ENCODE results near the gene ASXL2.
"Not testable (repeated sequence)": the region's sequence is repeated elsewhere in the genome, so short reads cannot be mapped to it uniquely, and the experiment has no call there.

The ASXL2 gene

DNA sequence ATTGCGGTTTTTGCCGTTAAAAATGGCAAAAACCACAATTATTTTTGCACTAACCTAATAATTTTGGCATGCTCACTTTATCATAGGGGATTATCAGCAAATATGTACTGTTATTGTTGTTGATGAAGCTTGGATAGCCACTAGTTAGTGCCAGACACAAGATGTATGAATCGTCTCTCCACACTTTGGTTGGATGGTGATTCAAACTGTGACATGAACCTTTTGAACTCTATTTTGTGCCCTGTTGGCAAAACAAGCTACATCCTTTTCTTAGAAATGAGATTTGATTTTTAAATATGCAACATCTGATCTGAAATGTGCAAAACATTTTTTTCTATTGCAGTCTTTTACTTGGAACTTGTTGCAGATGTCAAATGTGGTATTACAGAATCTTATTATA is 156.1 kb downstream of the ASXL2 start:
- H3K36me3 ChIP-seq (ENCODE audit: insufficient read depth, low read length), result no peaks in the 10 kb centered on the region
- H3K9me3 ChIP-seq (ENCODE audit: low read length), result no peaks in the 10 kb centered on the region
- H3K4me3 ChIP-seq (ENCODE audit: low read depth in 1 of 2, low read length in 2 of 2), result no peak overlapping the region
- H3K4me1 ChIP-seq (ENCODE audit: insufficient read depth, low read length), result no peaks in the 10 kb centered on the region
- peaks cover 0 to 5% of the 10 kb centered on the region in 2 donors for H3K27me3 ChIP-seq (ENCODE audit: control insufficient read depth in 1 of 2, insufficient read depth in 2 of 2, low read length in 2 of 2)
- H3K27ac ChIP-seq (ENCODE audit: low read depth, low read length), result no peak overlapping the region
- H3K9ac ChIP-seq (ENCODE audit: low read length), result no peak overlapping the region

- no peak overlapping the region for H3K9ac ChIP-seq (ENCODE audit: low read length)
- H3K9me3 ChIP-seq (ENCODE audit: low read length), result no peaks in the 10 kb centered on the region
- H3K4me1 ChIP-seq (ENCODE audit: insufficient read depth, low read length), result no peaks in the 10 kb centered on the region
- H3K36me3 ChIP-seq (ENCODE audit: insufficient read depth, low read length), result no peaks in the 10 kb centered on the region
- H3K27ac ChIP-seq (ENCODE audit: low read depth, low read length), result no peak overlapping the region
- H3K4me3 ChIP-seq (ENCODE audit: low read depth in 1 of 2, low read length in 2 of 2), result no peak overlapping the region
- H3K27me3 ChIP-seq (ENCODE audit: control insufficient read depth in 1 of 2, insufficient read depth in 2 of 2, low read length in 2 of 2), result no peaks in the 10 kb centered on the region
Measured at GRCh38 chr2:25720575-25720974, 157.7 kb downstream of the ASXL2 start.

GRCh38 chr2:25714740-25715139 is 163.5 kb downstream of the ASXL2 start:
- Histone ChIP-seq H3K27ac (ENCODE audit: low read depth, low read length) (no peak overlapping the region), H3K9me3 (ENCODE audit: low read length) (no peaks in the 10 kb centered on the region), H3K27me3 (ENCODE audit: control insufficient read depth in 1 of 2, insufficient read depth in 2 of 2, low read length in 2 of 2) (no peaks in the 10 kb centered on the region), H3K36me3 (ENCODE audit: insufficient read depth, low read length) (no peaks in the 10 kb centered on the region), H3K9ac (ENCODE audit: low read length) (no peak overlapping the region), H3K4me3 (ENCODE audit: low read depth in 1 of 2, low read length in 2 of 2) (no peak overlapping the region), H3K4me1 (ENCODE audit: insufficient read depth, low read length) (no peaks in the 10 kb centered on the region)

DNA sequence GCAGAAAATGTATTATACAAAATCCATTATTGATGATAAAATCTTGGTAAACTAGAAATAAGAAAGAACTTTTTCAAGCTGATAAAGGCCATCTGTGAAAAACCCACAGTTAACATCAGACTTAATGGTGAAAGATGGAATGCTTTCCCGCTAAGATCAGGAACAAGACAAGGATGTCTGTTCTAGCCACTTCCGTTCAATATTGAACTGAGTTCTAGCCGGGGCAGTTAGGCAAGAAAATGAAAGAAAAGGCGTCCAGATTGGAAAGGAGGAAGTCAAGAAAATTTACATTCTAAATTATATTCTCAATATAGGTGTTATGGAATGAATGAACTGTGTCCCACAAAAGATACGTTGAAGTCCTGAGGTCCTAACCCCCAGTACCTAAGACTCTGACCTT is 165.8 kb downstream of the ASXL2 start:
- no peaks in the 10 kb centered on the region for H3K4me1 ChIP-seq (ENCODE audit: insufficient read depth, low read length)

GRCh38 chr2:25711675-25712354 is 166.5 kb downstream of the ASXL2 start:
- Histone ChIP-seq H3K4me3 (ENCODE audit: low read depth in 1 of 2, low read length in 2 of 2) (no peak overlapping the region), H3K9me3 (ENCODE audit: low read length) (no peaks in the 10 kb centered on the region), H3K27ac (ENCODE audit: low read depth, low read length) (no peak overlapping the region), H3K27me3 (ENCODE audit: control insufficient read depth in 1 of 2, insufficient read depth in 2 of 2, low read length in 2 of 2) (no peaks in the 10 kb centered on the region), H3K36me3 (ENCODE audit: insufficient read depth, low read length) (no peaks in the 10 kb centered on the region), H3K9ac (ENCODE audit: low read length) (no peak overlapping the region), H3K4me1 (ENCODE audit: insufficient read depth, low read length) (no peaks in the 10 kb centered on the region)

More for the DNA sequence above, 165.8 kb downstream of the ASXL2 start:
- H3K27ac ChIP-seq (ENCODE audit: low read depth, low read length), result no peak overlapping the region
- no peaks in the 10 kb centered on the region for H3K27me3 ChIP-seq (ENCODE audit: control insufficient read depth in 1 of 2, insufficient read depth in 2 of 2, low read length in 2 of 2)
- H3K36me3 ChIP-seq (ENCODE audit: insufficient read depth, low read length), result no peaks in the 10 kb centered on the region
- H3K4me3 ChIP-seq (ENCODE audit: low read depth in 1 of 2, low read length in 2 of 2), result no peak overlapping the region
- H3K9ac ChIP-seq (ENCODE audit: low read length), result no peak overlapping the region
- H3K9me3 ChIP-seq (ENCODE audit: low read length), result no peaks in the 10 kb centered on the region

DNA sequence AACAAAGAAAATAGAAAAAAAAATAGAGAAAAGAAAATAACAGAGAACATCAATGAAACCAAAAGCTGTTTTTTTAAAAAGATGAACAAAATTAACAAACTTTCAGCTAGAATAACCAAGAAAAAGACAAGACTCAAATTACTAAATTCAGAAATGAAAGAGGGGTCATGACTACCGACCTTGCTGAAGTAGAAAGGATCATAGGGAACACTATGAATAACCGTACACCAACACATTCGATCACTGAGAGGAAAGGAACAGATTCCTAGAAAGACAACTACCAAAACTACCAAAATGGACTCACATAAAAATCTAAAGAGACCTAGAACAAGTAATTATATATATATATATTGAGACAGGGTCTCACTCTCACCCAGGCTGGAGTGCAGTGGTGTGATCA is 167.5 kb downstream of the ASXL2 start:
- Histone ChIP-seq H3K9ac (ENCODE audit: low read length) (no peak overlapping the region), H3K9me3 (ENCODE audit: low read length) (no peaks in the 10 kb centered on the region), H3K4me1 (ENCODE audit: insufficient read depth, low read length) (no peaks in the 10 kb centered on the region), H3K4me3 (ENCODE audit: low read depth in 1 of 2, low read length in 2 of 2) (no peak overlapping the region), H3K27ac (ENCODE audit: low read depth, low read length) (no peak overlapping the region), H3K27me3 (ENCODE audit: control insufficient read depth in 1 of 2, insufficient read depth in 2 of 2, low read length in 2 of 2) (no peaks in the 10 kb centered on the region), H3K36me3 (ENCODE audit: insufficient read depth, low read length) (no peaks in the 10 kb centered on the region)

- Histone ChIP-seq H3K4me1 (ENCODE audit: insufficient read depth, low read length) (no peaks in the 10 kb centered on the region), H3K36me3 (ENCODE audit: insufficient read depth, low read length) (no peaks in the 10 kb centered on the region), H3K9me3 (ENCODE audit: low read length) (no peaks in the 10 kb centered on the region), H3K9ac (ENCODE audit: low read length) (no peak overlapping the region), H3K4me3 (ENCODE audit: low read depth in 1 of 2, low read length in 2 of 2) (no peak overlapping the region), H3K27me3 (ENCODE audit: control insufficient read depth in 1 of 2, insufficient read depth in 2 of 2, low read length in 2 of 2) (no peaks in the 10 kb centered on the region), H3K27ac (ENCODE audit: low read depth, low read length) (no peak overlapping the region)
Measured at GRCh38 chr2:25709349-25709748, 168.9 kb downstream of the ASXL2 start.

DNA sequence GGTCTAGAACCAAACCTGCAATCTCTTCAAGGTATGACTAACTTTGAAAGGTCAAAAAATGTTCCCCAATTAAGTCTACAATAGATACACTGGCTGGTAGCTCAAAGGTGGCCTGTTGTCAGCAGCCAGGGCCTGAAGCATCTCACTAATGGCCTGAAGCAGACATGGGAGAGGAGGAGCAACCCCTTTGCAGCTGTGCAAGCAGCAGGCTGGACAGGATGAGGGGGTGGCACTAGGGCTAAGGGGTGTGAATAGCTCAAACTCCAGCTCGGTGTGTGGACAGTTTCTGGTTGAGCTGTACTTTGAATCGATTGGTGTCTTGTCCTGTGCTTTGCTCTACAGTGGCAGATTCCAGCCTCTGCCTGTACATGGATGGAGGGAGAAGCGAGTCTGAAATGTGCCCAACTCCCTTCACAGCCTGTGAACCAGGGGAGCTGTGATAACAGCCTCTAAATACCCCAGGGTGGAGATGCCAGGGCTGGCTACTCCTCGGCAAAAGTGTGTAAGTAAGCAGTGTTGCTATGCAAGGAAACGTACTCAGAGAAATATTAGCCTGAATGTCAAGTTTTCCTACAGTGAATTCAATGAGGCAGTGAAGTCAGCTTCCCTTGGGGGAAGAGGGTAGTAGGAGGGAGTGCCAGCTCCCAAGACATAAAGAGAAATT is 170.2 kb downstream of the ASXL2 start:
- no peak overlapping the region for H3K9ac ChIP-seq (ENCODE audit: low read length)
- no peak overlapping the region for H3K4me3 ChIP-seq (ENCODE audit: low read depth in 1 of 2, low read length in 2 of 2)
- no peaks in the 10 kb centered on the region for H3K36me3 ChIP-seq (ENCODE audit: insufficient read depth, low read length)
- H3K4me1 ChIP-seq (ENCODE audit: insufficient read depth, low read length), result no peaks in the 10 kb centered on the region
- H3K27me3 ChIP-seq (ENCODE audit: control insufficient read depth in 1 of 2, insufficient read depth in 2 of 2, low read length in 2 of 2), result no peaks in the 10 kb centered on the region
- H3K9me3 ChIP-seq (ENCODE audit: low read length), result no peaks in the 10 kb centered on the region
- no peak overlapping the region for H3K27ac ChIP-seq (ENCODE audit: low read depth, low read length)

- not testable (repeated sequence) for H3K4me1 ChIP-seq (ENCODE audit: insufficient read depth, low read length); H3K9me3 ChIP-seq (ENCODE audit: low read length); H3K36me3 ChIP-seq (ENCODE audit: insufficient read depth, low read length); H3K9ac ChIP-seq (ENCODE audit: low read length); H3K27ac ChIP-seq (ENCODE audit: low read depth, low read length); H3K27me3 ChIP-seq (ENCODE audit: control insufficient read depth in 1 of 2, insufficient read depth in 2 of 2, low read length in 2 of 2); H3K4me3 ChIP-seq (ENCODE audit: low read depth in 1 of 2, low read length in 2 of 2)
Measured at GRCh38 chr2:25705575-25705974, 172.7 kb downstream of the ASXL2 start.

DNA sequence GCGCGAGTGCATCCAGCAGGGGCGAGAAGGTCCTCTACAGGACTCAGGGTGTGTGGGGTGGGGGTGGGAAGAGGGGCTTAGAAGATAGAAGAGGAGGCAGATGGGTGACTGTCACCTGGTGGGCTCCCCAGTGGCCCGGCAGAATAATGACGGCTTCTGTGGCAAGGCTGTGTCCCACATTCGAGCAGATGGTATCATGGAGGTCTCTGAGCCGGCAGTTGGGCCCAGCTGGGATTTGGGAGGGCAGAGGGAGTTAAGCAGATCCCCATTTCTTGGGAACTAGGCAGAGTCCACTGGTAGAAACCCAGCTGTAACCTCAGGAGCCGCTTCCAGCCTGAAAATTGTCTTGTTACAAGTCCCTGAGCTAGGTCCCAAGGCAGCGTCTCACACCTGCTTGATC is 176.5 kb downstream of the ASXL2 start:
- no peak overlapping the region for H3K9ac ChIP-seq (ENCODE audit: low read length)

GRCh38 chr2:25700221-25700660 is 178.0 kb downstream of the ASXL2 start:
- Histone ChIP-seq H3K27ac (ENCODE audit: low read depth, low read length) (no peak overlapping the region), H3K36me3 (ENCODE audit: insufficient read depth, low read length) (no peaks in the 10 kb centered on the region), H3K4me3 (ENCODE audit: low read depth in 1 of 2, low read length in 2 of 2) (no peak overlapping the region), H3K9me3 (ENCODE audit: low read length) (no peaks in the 10 kb centered on the region), H3K4me1 (ENCODE audit: insufficient read depth, low read length) (no peaks in the 10 kb centered on the region), H3K9ac (ENCODE audit: low read length) (no peak overlapping the region), H3K27me3 (ENCODE audit: control insufficient read depth in 1 of 2, insufficient read depth in 2 of 2, low read length in 2 of 2) (no peaks in the 10 kb centered on the region)

More for the DNA sequence above, 176.5 kb downstream of the ASXL2 start:
- Histone ChIP-seq H3K36me3 (ENCODE audit: insufficient read depth, low read length) (no peaks in the 10 kb centered on the region), H3K4me3 (ENCODE audit: low read depth in 1 of 2, low read length in 2 of 2) (no peak overlapping the region), H3K4me1 (ENCODE audit: insufficient read depth, low read length) (no peaks in the 10 kb centered on the region), H3K9me3 (ENCODE audit: low read length) (no peaks in the 10 kb centered on the region), H3K27me3 (ENCODE audit: control insufficient read depth in 1 of 2, insufficient read depth in 2 of 2, low read length in 2 of 2) (no peaks in the 10 kb centered on the region), H3K27ac (ENCODE audit: low read depth, low read length) (no peak overlapping the region)

DNA sequence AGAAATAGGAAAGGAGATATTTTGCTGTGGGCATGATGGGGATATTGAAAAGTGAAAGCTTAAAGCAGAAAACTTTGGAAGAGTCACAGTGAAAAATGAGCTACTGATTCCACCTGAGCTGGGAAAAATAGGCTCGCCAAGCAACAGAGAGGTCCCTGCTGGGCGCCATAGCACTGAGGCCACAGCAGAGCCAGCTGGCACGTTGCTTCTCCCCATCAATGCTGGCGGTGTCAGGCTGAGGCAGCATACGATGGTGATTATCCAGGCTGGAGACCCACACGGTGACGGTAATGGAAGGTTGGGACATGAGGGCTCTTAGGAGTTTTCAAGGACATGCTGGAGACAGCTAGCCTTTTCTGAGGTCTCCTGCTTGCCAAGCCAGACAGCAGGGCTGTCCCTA is 179.1 kb downstream of the ASXL2 start:
- Histone ChIP-seq H3K27me3 (ENCODE audit: control insufficient read depth in 1 of 2, insufficient read depth in 2 of 2, low read length in 2 of 2) (no peaks in the 10 kb centered on the region), H3K4me1 (ENCODE audit: insufficient read depth, low read length) (no peaks in the 10 kb centered on the region), H3K9ac (ENCODE audit: low read length) (no peak overlapping the region), H3K4me3 (ENCODE audit: low read depth in 1 of 2, low read length in 2 of 2) (no peak overlapping the region), H3K36me3 (ENCODE audit: insufficient read depth, low read length) (no peaks in the 10 kb centered on the region), H3K27ac (ENCODE audit: low read depth, low read length) (no peak overlapping the region), H3K9me3 (ENCODE audit: low read length) (no peaks in the 10 kb centered on the region)
